ENCODE results near the gene MARCHF11. TPM values are rescaled to one million over a fixed set of nuclear protein-coding genes. Genes with fewer than 3 reads are reported as not detected.

Gene MARCHF11
- polyA plus RNA-seq, 3 donors: not detected

DNA sequence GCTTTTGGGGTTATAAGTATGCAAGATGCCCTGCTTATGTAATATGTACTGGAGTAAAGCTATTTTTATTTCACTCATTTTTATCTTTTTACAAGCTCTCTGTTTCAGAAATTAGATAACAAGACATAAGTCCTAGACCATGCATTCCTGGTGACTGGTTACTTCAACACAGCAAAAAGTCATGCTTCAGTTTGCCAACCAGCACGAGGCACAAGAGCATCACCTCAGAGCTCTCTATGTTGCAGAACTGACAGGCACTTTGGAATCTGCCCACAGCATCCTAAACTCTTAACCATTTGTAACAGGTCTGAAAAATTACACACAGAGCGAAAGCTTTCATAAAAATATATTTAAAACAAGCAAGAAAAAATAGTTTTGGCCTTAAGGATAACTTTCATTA is 112.8 kb downstream of the MARCHF11 start:
- no peaks in the 10 kb centered on the region for H3K36me3 Mint-ChIP-seq
- WGBS (ENCODE audit: insufficient coverage): 33% methylated on average over 1 of the region's 2 CpGs

DNA sequence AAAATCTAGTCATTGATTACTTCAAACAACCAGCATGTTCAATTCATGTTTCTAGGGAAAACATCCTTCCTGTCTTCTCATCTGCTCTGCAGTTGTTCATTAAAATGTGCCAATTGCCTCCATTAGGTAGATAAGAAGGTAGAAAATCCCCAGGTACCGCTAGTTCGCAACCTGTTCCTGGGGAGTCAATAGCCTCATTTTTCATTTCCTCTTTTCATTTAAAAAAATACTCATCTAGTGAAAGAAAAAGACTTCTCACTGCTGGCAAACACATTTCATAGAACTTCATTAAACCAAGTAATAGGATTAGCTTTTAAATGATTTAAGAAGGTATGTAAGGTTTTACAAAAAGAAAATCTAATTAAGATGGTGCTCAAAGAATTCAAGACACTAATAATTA is 113.3 kb downstream of the MARCHF11 start:
- Histone ChIP-seq H3K36me3 (replicated peaks in 1 of 2; ENCODE audit: control insufficient read depth in 1 of 2, insufficient read depth in 2 of 2, low read length in 2 of 2) (no peaks in the 10 kb centered on the region), H2AFZ (ENCODE audit: insufficient read depth, low read depth, low read length, poor library complexity, severe bottlenecking) (no peak overlapping the region), H3K27me3 (ENCODE audit: control insufficient read depth in 2 of 2, insufficient read depth in 2 of 2, low read length in 2 of 2) (no peaks in the 10 kb centered on the region), H3K4me1 (ENCODE audit: control insufficient read depth in 1 of 2, insufficient read depth in 2 of 2, low read length in 2 of 2) (no peaks in the 10 kb centered on the region), H4K20me1 (ENCODE audit: insufficient read depth, low read length) (no peaks in the 10 kb centered on the region), H3K9me3 (replicated peaks in 1 of 2; ENCODE audit: control insufficient read depth in 1 of 2, insufficient read depth in 1 of 2, low read length in 2 of 2) (peaks cover 5 to 14% of the 10 kb centered on the region in 2 donors), H3K79me2 (ENCODE audit: insufficient read depth, low read length) (no peaks in the 10 kb centered on the region), H3K27ac (ENCODE audit: low read depth in 1 of 2, low read length in 2 of 2) (no peak overlapping the region), H3K4me2 (replicated peaks; ENCODE audit: extremely low read depth, low read length, poor library complexity, severe bottlenecking) (no peak overlapping the region), H3K9ac (ENCODE audit: insufficient read depth, low read length, poor library complexity, severe bottlenecking) (no peak overlapping the region), H3K4me3 (replicated peaks in 1 of 3; ENCODE audit: low read depth in 2 of 3, low read length in 3 of 3) (no peak overlapping the region)
- H3K4me1 Mint-ChIP-seq: no peaks in the 10 kb centered on the region
- TF ChIP-seq, protein P1, sequence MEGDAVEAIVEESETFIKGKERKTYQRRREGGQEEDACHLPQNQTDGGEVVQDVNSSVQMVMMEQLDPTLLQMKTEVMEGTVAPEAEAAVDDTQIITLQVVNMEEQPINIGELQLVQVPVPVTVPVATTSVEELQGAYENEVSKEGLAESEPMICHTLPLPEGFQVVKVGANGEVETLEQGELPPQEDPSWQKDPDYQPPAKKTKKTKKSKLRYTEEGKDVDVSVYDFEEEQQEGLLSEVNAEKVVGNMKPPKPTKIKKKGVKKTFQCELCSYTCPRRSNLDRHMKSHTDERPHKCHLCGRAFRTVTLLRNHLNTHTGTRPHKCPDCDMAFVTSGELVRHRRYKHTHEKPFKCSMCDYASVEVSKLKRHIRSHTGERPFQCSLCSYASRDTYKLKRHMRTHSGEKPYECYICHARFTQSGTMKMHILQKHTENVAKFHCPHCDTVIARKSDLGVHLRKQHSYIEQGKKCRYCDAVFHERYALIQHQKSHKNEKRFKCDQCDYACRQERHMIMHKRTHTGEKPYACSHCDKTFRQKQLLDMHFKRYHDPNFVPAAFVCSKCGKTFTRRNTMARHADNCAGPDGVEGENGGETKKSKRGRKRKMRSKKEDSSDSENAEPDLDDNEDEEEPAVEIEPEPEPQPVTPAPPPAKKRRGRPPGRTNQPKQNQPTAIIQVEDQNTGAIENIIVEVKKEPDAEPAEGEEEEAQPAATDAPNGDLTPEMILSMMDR (IDR thresholded peaks at IDR 0.05): no peak
- WGBS (ENCODE audit: insufficient coverage): no CpG with 5 or more reads among the region's 2 CpGs
- H3K36me3 Mint-ChIP-seq: no peaks in the 10 kb centered on the region
- no peaks in the 10 kb centered on the region for H3K27me3 Mint-ChIP-seq (ENCODE audit: low read depth in 3 of 3)
- no peak overlapping the region for H3K4me3 Mint-ChIP-seq
- no peak overlapping the region for H3K27ac Mint-ChIP-seq
- intact Hi-C loops (cut with micrococcal nuclease): no loop called here
- peaks cover 0 to 13% (median 3%) of the 10 kb centered on the region in 7 donors for H3K9me3 Mint-ChIP-seq
- no peak for DNase-seq

More for the DNA sequence above, 112.8 kb downstream of the MARCHF11 start:
- Histone ChIP-seq H3K4me3 (replicated peaks in 1 of 3; ENCODE audit: low read depth in 2 of 3, low read length in 3 of 3) (no peak overlapping the region), H3K4me1 (ENCODE audit: control insufficient read depth in 1 of 2, insufficient read depth in 2 of 2, low read length in 2 of 2) (no peaks in the 10 kb centered on the region), H3K9ac (ENCODE audit: insufficient read depth, low read length, poor library complexity, severe bottlenecking) (no peak overlapping the region), H3K27me3 (ENCODE audit: control insufficient read depth in 2 of 2, insufficient read depth in 2 of 2, low read length in 2 of 2) (no peaks in the 10 kb centered on the region), H2AFZ (ENCODE audit: insufficient read depth, low read depth, low read length, poor library complexity, severe bottlenecking) (no peak overlapping the region), H3K27ac (ENCODE audit: low read depth in 1 of 2, low read length in 2 of 2) (no peak overlapping the region), H3K36me3 (replicated peaks in 1 of 2; ENCODE audit: control insufficient read depth in 1 of 2, insufficient read depth in 2 of 2, low read length in 2 of 2) (no peaks in the 10 kb centered on the region), H3K79me2 (ENCODE audit: insufficient read depth, low read length) (no peaks in the 10 kb centered on the region), H4K20me1 (ENCODE audit: insufficient read depth, low read length) (no peaks in the 10 kb centered on the region), H3K4me2 (replicated peaks; ENCODE audit: extremely low read depth, low read length, poor library complexity, severe bottlenecking) (no peak overlapping the region), H3K9me3 (replicated peaks in 1 of 2; ENCODE audit: control insufficient read depth in 1 of 2, insufficient read depth in 1 of 2, low read length in 2 of 2) (peaks cover under 1 to 14% of the 10 kb centered on the region in 2 donors)
- no peaks in the 10 kb centered on the region for H3K4me1 Mint-ChIP-seq
- no peak overlapping the region for H3K4me3 Mint-ChIP-seq
- peaks cover 0 to 11% (median 2%) of the 10 kb centered on the region in 7 donors for H3K9me3 Mint-ChIP-seq
- no peak for DNase-seq
- peaks cover 0 to under 1% (median 0%) of the 10 kb centered on the region in 3 donors for H3K27me3 Mint-ChIP-seq (ENCODE audit: low read depth in 3 of 3)
- TF ChIP-seq, protein P1 (IDR thresholded peaks at IDR 0.05): no peak
- no peak overlapping the region for H3K27ac Mint-ChIP-seq
- intact Hi-C loops (cut with micrococcal nuclease): no loop called here
